Colon (tissue), 2 donors: ENCODE data around the gene RCOR1.

Experiments used
- FAIRE-seq: peaks from 2 replicates; lab custom pipeline; 2012; peaks lifted over from hg19 to GRCh38; lab: Jason Lieb, UNC
- donor health status: control.
- donor health status: control.

Gene RCOR1

GRCh38 chr14:102776761-102777710 lies 184.6 kb downstream of the RCOR1 start, which contains the start of gene TRAF3:
Gene TRAF3 (plus strand): TSS chr14:102777449. CDS start chr14:102870202, 92,753 bp downstream.
- no peak for FAIRE-seq

DNA sequence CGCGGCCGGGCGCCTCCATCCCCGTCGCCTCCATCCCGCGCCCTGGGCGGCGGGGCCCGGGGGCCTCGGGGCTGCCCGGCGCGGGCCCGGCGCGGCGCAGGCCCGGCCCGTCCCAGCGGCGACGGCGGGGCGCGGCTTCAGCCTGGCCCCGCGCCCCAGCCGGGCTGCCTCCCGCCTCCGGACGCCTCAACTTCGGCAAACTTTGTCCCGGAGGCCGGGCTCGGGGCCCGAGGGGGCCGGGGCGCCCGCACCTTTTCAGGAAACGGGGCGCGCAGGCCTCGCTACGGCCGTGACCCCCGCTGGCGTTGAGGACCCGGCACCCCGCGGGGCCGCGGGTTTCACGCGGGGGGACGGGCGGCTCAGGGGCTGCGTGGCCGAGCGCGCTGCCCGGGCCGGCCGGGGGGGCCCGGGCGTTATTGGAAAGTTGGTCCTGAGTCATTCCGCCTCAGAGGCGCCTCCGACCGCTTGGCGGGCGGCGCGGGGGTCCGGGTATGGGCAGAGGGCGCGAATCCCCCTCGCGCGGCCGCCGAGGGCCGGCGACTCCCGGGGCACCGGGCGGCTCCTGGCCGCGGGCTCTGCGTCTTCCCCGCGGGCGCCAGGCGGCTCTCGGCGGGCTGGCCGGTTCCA lies 185.4 kb downstream of the RCOR1 start:
- FAIRE-seq, result no peak

GRCh38 chr14:102778338-102779083 lies 186.1 kb downstream of the RCOR1 start:
- no peak for FAIRE-seq

- FAIRE-seq, result no peak
These were observed 186.6 kb downstream of the RCOR1 start for GRCh38 chr14:102779084-102779462.

GRCh38 chr14:102779574-102780315 lies 187.3 kb downstream of the RCOR1 start:
- FAIRE-seq, result no peak
